Measurements from ENCODE around the gene BAIAP2.
"Not testable (repeated sequence)": the region's sequence is repeated elsewhere in the genome, so short reads cannot be mapped to it uniquely, and the experiment has no call there.

BAIAP2 gene

DNA sequence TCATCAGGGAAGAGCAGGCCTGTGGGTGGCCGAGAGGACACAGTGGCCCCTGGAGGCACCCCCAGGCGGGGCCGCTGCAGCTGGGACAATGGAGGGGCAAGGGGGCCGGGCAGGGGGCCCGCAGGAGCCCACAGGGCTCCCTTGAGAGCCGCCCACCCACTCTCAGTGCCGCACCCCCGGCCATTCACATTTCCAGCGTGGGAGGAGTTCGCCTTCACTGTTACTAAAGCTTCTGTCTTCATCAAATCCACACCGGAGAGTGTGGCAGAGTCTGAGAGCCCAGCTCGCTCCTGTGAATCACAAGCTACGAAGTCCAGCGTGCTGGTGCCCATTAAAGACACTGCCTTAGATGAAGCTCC lies 109.5 kb downstream of the BAIAP2 start:
- DNase-seq = no peak

DNA sequence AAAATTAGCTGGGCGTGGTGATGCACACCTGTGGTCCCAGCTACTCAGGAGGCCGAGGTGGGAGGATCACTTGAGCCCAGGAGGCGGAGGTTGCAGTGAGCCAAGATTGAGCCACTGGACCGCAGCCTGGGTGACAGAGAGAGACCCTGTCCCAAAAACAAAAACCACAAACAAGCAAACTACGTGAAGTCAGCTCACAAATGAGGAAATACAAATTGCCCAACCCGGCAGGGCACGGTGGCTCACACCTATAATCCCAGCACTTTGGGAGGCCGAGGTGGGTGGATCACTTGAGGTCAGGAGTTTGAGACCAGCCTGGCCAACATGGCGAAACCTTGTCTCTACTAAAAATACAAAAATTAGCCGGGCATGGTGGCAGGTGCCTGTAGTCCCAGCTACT lies 111.3 kb downstream of the BAIAP2 start:
- not testable (repeated sequence) for DNase-seq

GRCh38 chr17:81147701-81148100 lies 112.8 kb downstream of the BAIAP2 start:
- DNase-seq = no peak

DNA sequence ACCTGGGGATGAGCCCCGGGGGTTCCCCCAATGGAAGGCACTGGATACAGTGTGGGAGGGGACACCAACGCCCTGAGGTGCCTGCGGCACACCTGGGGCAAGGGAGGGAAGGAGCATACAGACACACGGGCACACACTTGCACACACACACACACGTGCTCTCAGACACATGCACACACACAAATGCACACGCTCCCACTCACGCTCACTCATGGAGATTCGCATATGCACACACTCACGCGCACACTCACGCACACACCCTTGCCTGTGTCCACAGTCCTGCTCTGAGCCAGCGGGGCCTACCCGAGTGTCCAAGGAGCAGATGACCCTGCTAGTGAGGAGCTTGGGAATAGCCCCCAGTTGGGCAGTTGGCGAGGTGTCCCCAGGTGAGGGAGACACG lies 113.6 kb downstream of the BAIAP2 start:
- no peak for DNase-seq

GRCh38 chr17:81148986-81149533 lies 114.1 kb downstream of the BAIAP2 start:
- no peak for DNase-seq

DNA sequence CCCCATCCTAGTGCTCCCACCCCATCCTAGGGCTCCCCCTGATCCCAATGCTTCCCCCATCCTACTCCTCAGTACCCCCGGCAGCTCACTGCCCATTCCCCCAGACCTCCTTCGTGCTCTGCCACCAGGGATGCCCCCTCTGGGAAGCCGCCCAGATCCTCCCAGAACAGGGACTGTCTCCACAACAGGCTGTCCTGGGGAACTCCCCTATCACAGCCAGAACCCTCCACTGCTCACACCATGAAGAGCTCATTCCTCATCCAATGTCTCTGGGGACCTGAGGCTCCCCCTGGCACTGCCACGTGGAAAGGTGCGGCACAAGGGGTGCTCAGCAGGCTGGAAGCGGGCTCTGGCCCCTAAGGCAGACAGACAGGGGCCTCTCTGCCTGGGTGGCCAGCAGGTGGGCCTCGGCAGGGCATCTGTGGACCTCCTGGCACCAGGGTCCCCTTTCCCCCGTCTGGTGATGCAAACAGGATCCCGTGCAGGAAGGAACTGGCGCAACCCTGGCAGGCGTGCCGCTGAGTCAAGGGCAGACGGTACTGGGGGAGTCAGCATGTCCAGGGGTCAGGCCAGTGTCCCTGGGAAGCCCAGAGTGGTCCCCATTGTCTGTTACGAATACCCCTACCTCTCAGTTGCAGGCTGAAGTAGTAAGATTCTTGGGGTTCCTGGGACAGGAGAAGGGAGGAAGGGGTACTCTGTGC lies 115.6 kb downstream of the BAIAP2 start:
- DNase-seq = no peak

- DNase-seq = no peak
Measured at GRCh38 chr17:81151278-81151677, 116.3 kb downstream of the BAIAP2 start.

- DNase-seq = no peak
Measured at GRCh38 chr17:81152288-81152828, 117.4 kb downstream of the BAIAP2 start.

DNA sequence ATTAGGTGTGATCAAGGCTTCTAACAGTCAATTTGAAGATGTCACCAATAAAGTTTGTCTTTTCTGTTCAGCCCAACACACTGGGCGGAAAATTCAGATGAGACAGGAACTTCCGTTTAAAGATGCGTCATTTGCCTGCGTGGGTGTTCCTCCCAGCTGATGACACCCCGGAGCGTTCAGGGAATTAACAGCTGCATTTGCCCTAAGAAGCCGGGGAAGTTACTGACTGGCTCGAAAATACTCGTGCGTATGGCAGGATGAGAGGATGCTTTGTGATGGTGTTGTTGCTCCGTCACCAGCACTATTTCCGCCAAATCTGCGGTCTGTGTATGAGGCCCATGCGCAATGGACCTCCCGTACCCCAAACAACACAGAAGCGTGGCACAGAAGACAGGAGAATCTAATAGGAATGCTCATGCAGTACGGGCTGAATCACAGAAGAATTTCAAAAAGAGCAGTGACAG lies 118.4 kb downstream of the BAIAP2 start:
- DNase-seq = no peak

DNA sequence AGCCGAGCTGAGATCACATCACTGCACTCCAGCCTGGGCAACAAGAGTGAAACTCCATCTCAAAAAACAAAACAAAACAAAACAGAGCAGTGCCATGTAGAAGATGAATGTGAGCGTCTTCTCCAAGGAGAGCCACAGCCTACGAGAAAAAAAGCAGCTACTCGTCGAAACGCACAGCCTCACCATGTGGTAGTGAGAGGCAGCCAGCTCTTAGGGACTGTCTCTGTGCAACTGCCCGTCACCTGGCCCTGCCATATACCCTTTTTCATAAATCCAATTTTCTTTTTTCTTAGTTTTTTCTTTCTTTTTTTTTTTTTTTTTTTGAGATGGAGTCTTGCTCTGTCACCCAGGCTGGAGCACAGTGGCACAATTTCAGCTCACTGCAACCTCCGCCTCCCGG lies 119.1 kb downstream of the BAIAP2 start:
- DNase-seq = not testable (repeated sequence)

DNA sequence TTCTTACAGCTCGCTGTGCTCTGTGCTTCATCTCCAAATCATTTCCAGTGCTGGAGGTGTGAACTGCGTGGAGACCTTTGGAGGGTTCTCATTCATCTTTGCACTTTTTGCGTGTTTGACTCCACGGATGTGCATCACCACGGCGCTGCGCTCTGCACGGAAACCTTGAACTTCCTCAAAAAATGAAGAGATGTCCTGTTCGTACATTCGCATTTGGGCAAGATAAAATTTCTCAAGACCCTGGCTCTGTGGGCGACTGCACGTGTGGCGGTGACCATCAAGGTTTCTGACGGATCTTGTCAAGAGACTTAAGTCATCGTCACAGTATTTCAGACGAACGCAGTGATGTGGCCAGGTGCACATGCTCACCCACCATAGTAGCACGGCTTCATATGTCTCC lies 120.0 kb downstream of the BAIAP2 start:
- no peak for DNase-seq

GRCh38 chr17:81156866-81157805 lies 122.2 kb downstream of the BAIAP2 start:
- DNase-seq = no peak

DNA sequence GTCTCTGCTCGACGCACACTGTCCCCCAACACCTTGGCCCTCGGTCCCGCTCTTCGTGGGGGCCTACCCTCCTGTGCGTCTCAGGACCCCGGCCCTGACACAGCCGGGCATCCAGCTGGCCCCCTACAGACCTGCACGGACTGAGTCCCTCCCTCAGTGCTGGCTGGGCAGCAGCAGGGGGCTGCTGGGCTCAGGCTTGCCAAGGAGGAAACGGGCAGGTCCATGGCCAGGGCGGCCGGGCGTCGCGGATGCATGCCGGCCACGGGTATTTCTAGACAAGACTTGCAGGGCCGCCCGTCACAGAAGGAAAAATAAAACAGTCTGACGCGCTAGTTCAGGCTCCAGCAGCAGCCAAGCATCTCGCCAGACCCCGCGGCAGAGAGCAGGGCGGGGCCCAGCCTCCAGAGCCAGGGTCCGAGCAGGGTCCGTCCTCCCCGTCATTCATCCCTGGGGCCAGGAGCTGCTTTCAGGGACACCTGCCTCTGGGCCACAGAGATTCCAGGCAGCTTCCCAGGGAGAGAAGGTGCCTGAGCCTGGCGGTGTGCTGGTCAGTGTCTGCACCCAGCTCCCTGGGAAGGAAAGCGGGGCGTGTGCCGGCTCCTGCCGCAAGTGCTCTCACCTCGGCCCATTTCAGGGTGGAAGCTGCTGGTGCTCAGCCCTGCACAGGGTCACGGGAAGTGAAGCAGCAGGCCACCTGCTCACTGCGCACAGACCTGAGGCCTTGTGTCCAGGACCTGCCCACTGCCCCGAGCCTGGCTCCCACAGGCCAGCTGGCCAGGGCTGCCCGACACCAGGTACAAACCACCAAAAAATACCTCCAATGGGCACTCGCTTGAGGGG lies 123.1 kb downstream of the BAIAP2 start:
- DNase-seq = no peak

DNA sequence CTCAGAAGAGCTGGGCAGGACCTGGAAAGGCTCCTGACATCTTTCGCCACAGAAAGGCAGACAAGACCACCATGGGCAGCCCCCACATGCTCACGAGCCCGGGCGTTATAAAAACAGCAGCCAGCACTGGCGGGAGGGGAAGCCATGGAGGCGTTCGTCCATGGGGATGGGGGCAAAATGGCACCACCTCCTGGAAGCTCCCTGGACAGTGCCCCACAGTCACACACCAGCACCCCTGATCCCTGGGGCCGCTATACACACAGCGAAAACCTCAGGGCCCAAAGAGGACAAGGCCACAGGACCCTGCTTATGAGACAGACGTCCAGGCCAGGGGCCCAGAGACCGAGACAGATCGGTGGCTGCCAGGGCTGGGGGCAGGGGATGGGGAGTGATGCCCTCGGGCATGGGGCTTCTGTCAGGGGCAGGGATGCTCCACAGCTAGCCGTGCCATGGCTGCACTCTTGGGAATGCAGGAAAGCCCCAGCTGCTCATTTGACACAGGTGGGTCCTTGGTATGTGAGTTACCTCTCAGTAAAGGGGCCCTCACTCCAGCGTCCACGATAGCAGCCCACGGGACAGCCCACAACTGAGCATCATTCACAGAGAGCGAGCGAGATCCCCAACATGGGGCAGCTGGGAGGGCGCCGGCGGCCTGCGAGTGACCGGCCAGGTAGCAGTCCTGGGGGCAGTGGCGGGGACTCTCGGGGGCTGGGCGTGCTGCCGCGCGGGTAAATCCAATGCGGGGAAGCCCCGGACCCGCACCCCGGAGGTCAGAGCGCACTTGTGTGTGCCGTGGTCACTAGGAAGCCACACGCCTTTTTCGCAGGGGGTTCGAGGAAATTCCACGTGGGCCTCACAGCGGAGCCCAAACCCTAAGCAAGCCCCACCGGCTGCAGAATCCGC lies 124.0 kb downstream of the BAIAP2 start:
- no peak for DNase-seq

- no peak for DNase-seq
Measured at GRCh38 chr17:81159611-81160265, 124.8 kb downstream of the BAIAP2 start.

DNA sequence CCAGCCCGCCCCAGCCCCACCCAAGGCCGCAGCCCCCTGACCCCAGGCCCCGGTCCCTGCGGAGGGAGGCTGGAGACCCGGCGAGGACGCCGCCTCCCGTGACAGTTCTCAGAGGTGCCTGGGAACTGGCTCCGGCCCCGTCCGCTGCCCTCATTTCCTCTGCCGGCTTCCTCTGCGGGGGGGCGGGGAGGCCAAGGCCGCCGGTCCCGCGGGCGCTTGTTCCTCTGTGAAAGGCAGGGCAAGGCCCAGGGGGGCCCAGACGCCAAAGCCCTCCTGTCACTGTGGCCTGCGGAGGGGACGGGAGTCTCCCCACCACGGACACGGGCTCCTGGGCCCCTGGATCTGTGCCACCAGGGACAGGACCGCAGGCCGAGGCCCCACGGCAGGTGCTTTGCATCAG lies 125.4 kb downstream of the BAIAP2 start:
- no peak for DNase-seq

- no peak for DNase-seq
Measured at GRCh38 chr17:81160747-81161453, 125.9 kb downstream of the BAIAP2 start.

DNA sequence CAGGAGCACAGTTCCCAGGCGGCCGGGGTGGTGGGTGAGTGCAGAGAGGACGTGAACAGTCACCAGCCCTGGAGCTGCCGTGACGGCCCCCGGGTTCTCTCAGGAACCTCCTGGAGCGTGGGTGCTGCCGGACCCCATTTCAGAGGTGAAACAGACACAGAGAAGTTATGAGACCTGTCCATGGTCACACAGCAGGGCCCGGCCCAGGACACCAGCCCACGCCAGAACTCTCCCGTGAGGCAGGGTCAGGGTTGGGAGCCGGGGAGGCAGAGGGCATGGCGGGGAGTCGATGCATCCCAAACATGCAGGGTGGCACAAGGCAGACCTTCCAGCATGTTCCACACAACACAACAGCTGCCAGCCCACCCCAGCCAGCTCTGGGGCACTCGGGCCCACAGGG lies 126.6 kb downstream of the BAIAP2 start:
- DNase-seq = no peak

DNA sequence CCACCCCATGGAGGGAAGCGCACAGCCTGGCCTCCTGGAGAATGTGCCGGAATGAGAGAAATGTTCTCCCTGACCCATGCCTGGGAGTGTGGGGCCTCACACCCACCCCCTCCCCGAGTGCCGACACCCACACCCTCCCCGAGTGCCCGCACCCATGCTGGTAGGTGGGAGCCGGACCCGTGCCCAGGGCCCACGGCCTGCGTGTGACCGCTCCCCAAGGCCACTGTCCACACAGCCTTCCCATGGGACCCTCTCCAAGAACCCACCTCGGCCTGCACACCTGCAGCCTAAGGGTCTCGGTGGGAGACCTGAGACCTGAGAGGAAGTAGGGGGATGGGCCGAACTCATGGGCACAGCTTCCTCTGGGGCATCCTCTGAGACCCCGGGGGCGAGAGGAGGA lies 127.0 kb downstream of the BAIAP2 start:
- no peak for DNase-seq

GRCh38 chr17:81162491-81162890 lies 127.5 kb downstream of the BAIAP2 start:
- DNase-seq = no peak

Measured in SHP77 (cell line).